GM19240 (cell line): ENCODE results near the gene CYP4B1.
"Not testable (repeated sequence)": the region's sequence is repeated elsewhere in the genome, so short reads cannot be mapped to it uniquely, and the experiment has no call there.

Experiments used
- DNase-seq: peaks from one replicate; pipeline ENCODE4 v3.0.0; 2011; ENCODE audit warnings: low spot score; ENCODE audit not compliant: insufficient read length

CYP4B1 gene

GRCh38 chr1:46798810-46799209, at the start of gene CYP4B1:
CYP4B1 (plus strand) TSS chr1:46799046; CDS start chr1:46799082, 36 bp downstream.
- DNase-seq: no peak

GRCh38 chr1:46749404-46749803, 49.4 kb upstream of the CYP4B1 start:
- DNase-seq: no peak

GRCh38 chr1:46749921-46750404, 48.9 kb upstream of the CYP4B1 start:
- no peak for DNase-seq

- no peak for DNase-seq
Measured at GRCh38 chr1:46753985-46754384, 44.9 kb upstream of the CYP4B1 start.

- not testable (repeated sequence) for DNase-seq
Measured at GRCh38 chr1:46754707-46755106, 44.1 kb upstream of the CYP4B1 start.

- no peak for DNase-seq
Measured at GRCh38 chr1:46755121-46755520, 43.7 kb upstream of the CYP4B1 start.

- DNase-seq: no peak
Measured at GRCh38 chr1:46757247-46757955, 41.4 kb upstream of the CYP4B1 start.

- DNase-seq: no peak
Measured at GRCh38 chr1:46757956-46758528, 40.8 kb upstream of the CYP4B1 start.

GRCh38 chr1:46760558-46761166, 38.2 kb upstream of the CYP4B1 start:
- DNase-seq: no peak

GRCh38 chr1:46761740-46762139, 37.1 kb upstream of the CYP4B1 start:
- DNase-seq: no peak

GRCh38 chr1:46764402-46764801, 34.4 kb upstream of the CYP4B1 start:
- no peak for DNase-seq

- no peak for DNase-seq
Measured at GRCh38 chr1:46767649-46768282, 31.1 kb upstream of the CYP4B1 start.

GRCh38 chr1:46768445-46768844, 30.4 kb upstream of the CYP4B1 start:
- no peak for DNase-seq

GRCh38 chr1:46769028-46769740, 29.7 kb upstream of the CYP4B1 start:
- DNase-seq: no peak

- no peak for DNase-seq
Measured at GRCh38 chr1:46770541-46770940, 28.3 kb upstream of the CYP4B1 start.

- DNase-seq: no peak
Measured at GRCh38 chr1:46772571-46772970, 26.3 kb upstream of the CYP4B1 start.

- no peak for DNase-seq
Measured at GRCh38 chr1:46774297-46774696, 24.5 kb upstream of the CYP4B1 start.

GRCh38 chr1:46778456-46778855, 20.4 kb upstream of the CYP4B1 start:
- not testable (repeated sequence) for DNase-seq

- no peak for DNase-seq
Measured at GRCh38 chr1:46784666-46785065, 14.2 kb upstream of the CYP4B1 start.

- not testable (repeated sequence) for DNase-seq
Measured at GRCh38 chr1:46788634-46789033, 10.2 kb upstream of the CYP4B1 start.

GRCh38 chr1:46790446-46791101, 8.3 kb upstream of the CYP4B1 start:
- no peak for DNase-seq
